GM12801 (cell line): ENCODE results near the gene TEX2.

ENCODE experiments used
- TF ChIP-seq, protein P1 (sequence below): IDR thresholded peaks from one replicate; pipeline ENCODE4 v1.5.1; 2011; ENCODE audit warnings: control low read depth; ENCODE audit not compliant: insufficient read length; ENCODE audit errors: extremely low read depth

The TEX2 gene

DNA sequence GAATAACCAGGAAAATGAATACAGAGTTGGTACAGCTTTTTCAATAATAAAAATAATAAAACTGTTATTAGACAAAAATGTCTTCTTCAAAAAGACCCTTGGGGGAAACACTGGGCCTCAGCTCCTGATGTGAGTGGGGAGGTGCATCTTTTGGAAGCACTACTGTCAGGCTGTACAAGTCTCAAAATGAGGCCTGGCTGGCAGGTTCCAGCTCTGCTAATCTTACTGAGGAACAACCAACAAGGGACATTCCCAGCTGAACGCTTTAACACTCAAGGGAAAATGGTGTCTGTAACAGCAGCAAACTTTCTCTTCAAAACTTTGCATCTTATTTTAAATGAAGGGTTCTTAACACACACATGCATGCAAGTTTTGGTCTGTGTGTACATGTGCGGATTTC is 19.7 kb downstream of the TEX2 start:
- TF ChIP-seq, protein P1, sequence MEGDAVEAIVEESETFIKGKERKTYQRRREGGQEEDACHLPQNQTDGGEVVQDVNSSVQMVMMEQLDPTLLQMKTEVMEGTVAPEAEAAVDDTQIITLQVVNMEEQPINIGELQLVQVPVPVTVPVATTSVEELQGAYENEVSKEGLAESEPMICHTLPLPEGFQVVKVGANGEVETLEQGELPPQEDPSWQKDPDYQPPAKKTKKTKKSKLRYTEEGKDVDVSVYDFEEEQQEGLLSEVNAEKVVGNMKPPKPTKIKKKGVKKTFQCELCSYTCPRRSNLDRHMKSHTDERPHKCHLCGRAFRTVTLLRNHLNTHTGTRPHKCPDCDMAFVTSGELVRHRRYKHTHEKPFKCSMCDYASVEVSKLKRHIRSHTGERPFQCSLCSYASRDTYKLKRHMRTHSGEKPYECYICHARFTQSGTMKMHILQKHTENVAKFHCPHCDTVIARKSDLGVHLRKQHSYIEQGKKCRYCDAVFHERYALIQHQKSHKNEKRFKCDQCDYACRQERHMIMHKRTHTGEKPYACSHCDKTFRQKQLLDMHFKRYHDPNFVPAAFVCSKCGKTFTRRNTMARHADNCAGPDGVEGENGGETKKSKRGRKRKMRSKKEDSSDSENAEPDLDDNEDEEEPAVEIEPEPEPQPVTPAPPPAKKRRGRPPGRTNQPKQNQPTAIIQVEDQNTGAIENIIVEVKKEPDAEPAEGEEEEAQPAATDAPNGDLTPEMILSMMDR = no peak

DNA sequence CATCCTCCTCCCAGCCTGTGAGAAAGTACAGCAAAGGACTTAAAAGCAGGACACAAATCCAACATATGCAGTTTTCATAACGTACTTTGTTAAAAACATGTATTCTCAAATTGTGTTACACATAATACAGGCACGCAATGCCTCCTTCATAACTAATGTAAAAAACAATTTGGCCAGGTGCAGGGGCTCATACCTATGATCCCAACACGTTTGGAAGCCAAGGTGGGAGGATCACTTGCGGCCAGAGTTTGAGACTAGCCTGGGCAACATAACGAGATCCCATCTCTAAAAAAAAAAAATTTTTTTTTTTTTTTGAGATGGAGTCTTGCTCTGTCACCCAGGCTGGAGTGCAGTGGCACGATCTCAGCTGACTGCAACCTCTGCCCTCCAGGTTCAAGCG is 20.4 kb downstream of the TEX2 start:
- TF ChIP-seq, protein P1 = no peak

DNA sequence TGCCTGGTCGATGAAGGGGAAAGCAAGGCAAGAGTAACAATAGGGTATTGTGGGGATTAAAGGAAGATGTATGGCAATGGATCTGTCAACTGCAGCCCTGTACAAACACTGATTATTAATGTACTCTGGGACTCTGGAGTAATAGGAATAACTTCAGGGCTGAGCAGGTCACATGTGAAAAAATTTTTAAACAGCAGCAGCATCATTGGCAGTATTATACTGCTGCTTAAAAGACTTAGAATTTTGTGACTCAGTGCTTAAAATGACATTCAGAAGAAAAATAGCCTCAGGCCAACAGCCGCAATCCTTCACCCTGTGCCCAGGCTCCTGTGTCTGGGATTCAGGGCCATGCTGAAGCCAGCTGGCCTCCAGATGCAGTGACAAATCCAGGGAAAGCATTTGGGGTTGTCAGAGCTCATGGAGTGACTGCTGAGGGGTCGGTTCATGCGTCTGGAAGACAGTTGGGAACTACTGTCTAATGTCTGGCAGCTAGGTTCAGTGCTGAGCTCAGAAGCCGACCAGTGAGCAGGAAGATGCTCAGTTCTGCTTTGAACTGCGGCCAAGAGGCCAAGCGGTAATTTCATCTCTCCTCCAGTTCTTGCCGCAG is 22.2 kb downstream of the TEX2 start:
- TF ChIP-seq, protein P1 = no peak

DNA sequence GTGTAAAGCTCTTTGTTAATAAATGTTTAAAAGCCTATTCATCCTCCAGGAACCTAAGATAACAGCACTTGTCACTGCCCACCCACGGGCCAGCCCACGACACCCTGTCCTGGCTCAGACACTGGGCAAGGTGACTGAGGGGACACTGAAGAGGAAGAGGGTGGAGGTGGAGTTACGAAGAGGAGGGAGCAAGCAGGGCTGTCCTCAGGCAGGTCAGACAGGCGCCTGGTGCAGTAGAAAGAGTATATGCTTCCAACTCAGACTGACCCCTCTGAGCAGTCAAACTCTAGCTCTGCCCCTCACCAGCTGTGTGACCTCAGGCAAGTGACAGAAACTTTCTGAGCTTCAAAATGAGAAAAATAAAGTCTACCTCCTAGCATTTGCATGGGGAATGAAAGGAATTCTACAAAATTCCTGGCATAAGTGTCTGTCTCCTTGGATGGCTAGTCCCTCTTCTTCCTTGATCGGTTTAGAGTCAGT is 22.8 kb downstream of the TEX2 start:
- TF ChIP-seq, protein P1 = no peak

DNA sequence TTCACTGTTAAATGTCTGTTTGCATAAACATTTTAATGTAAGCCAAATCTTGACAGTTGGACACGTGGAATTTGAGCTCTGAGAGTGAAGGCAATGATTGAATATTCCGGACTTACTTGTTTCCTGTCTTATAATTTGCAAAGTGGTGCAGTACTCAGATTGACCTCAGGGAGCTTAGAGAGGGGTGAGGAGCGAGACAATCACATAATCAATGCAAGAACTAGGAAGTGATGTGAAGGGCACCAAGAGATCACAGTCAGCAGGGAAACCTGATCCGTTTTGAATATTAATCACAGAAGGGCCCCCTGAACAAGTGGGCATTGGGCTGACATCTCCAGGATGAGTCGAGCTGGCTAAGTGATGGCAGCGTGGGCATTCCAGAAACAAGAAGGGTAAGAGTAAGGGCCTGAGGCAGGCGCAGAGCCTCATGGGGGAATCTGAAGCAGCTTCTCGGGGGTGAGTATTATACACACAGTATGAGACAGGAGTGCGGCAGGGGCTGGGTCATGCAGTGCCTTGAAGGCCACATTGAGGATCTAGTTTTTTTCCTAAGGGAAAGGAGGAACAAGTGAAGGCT is 26.1 kb downstream of the TEX2 start:
- TF ChIP-seq, protein P1 = no peak

DNA sequence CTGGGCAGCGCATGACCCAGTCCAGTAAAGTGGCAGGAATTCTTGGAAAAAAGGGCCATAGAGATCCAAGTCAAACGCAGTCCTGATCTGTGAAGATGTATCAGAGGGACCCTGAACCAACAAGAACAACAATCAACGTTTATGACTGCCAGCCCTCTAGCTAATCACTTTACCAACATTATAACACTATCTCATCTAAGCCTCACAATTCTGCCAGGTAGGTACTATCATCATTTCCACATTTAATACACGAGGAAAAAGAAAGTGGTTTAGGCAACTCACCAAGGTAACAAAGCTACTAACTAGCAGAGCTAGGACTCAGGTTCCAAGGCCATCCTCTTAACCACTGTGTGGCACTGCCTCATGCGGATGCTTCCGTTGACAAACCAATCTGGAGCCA is 28.1 kb downstream of the TEX2 start:
- TF ChIP-seq, protein P1 = no peak

DNA sequence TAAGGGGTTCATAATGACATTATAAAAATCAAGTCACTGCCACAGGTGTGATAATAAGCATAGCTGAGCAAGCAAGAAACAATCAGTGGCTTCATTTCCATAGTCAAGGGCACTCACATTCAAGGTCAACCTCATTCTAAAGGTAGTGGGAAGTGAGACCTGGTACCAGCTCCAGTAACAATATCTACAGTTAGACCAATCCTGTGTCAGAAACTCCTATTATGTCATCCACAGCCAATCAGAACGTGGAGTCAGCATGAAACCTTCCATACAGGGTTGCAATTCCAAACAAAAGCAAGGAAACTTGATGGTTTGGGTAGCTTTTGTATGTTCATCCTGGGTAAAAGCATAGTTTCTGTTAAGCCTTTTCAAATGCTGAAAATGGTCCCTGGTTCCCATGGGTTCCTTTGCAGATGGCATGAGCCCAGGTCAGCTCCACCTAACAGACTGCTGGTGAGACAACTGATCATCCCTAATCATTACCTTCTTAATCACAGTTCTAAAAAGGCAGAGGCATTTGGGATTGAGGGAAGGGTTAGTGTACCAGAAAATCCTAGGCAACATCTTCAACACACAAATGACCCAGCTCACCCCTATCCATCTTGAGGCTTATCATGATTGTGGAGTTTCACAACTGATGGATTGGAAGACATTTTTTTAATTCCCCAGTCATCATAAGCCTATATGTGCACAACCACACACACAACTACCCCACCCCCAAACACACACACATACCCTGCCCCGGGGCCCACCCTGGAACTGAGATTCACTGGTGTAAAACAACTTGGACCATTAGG is 30.4 kb downstream of the TEX2 start:
- TF ChIP-seq, protein P1 = no peak
